H1 (cell line): Measurements from ENCODE around the gene TMEM126B.
"Not testable (repeated sequence)": the region's sequence is repeated elsewhere in the genome, so short reads cannot be mapped to it uniquely, and the experiment has no call there.

Experiments
- BCL11A ChIP-seq, 2 experiments: IDR thresholded peaks; one replicate each; pipeline ENCODE4 v1.6.1; 2011; ENCODE audit warnings: low read depth in 2 of 2, low read length in 2 of 2, mild to moderate bottlenecking in 2 of 2
- CHD1 ChIP-seq: IDR thresholded peaks from 2 replicates; pipeline ENCODE4 v1.6.1; 2012; ENCODE audit warnings: low read depth, low read length, improper control_type of control experiment
- CTCF ChIP-seq, 3 experiments: IDR thresholded peaks; 1 replicate in 2 of 3; 2 replicates in 1 of 3; pipeline versions ENCODE4 v1.5.1 to v1.6.1; 2011; ENCODE audit warnings: low read length in 3 of 3, mild to moderate bottlenecking in 3 of 3, inconsistent platforms in 2 of 3, low read depth in 1 of 3, moderate library complexity in 1 of 3; ENCODE audit not compliant: insufficient read depth in 1 of 3; ENCODE audit errors: control extremely low read depth in 1 of 3
- EZH2 ChIP-seq: fragments of 200-600 bp; sonication (generic); IDR thresholded peaks from 2 replicates; pipeline ENCODE4 v1.7.1; 2012; ENCODE audit warnings: low read depth, mild to moderate bottlenecking, moderate library complexity, low read length, inconsistent platforms; ENCODE audit not compliant: severe bottlenecking
- KDM1A ChIP-seq: fragments of 200-600, 300-600 bp; sonication (generic); IDR thresholded peaks from 2 replicates; pipeline ENCODE4 v1.7.1; 2016; ENCODE audit warnings: mild to moderate bottlenecking, low read length, borderline replicate concordance
- KDM4A ChIP-seq: IDR thresholded peaks from one replicate; pipeline ENCODE4 v1.7.1; 2012; ENCODE audit warnings: low read depth, mild to moderate bottlenecking, moderate library complexity, low read length, inconsistent platforms; ENCODE audit not compliant: severe bottlenecking
- MAFK ChIP-seq: IDR thresholded peaks from 2 replicates; pipeline ENCODE4 v1.6.1; 2012; ENCODE audit warnings: low read depth, mild to moderate bottlenecking, improper control_type of control experiment, low read length
- POLR2A ChIP-seq, 2 experiments: IDR thresholded peaks; 1 replicate in 1 of 2; 2 replicates in 1 of 2; pipeline ENCODE4 v1.6.1; 2011; ENCODE audit warnings: low read depth in 2 of 2, low read length in 2 of 2, mild to moderate bottlenecking in 2 of 2; ENCODE audit errors: control extremely low read depth in 1 of 2
- RAD21 ChIP-seq, 2 experiments: IDR thresholded peaks in 1 of 2; conservative IDR thresholded peaks in 1 of 2; 2 replicates each; pipeline ENCODE4 v1.6.1; 2011; ENCODE audit warnings: low read depth in 2 of 2, low read length in 2 of 2, improper control_type of control experiment in 1 of 2, inconsistent platforms in 1 of 2, mild to moderate bottlenecking in 1 of 2, moderate library complexity in 1 of 2
- SIN3A ChIP-seq, 2 experiments: IDR thresholded peaks in 1 of 2; conservative IDR thresholded peaks in 1 of 2; 2 replicates each; pipeline ENCODE4 v1.6.1; 2011 to 2012; ENCODE audit warnings: low read length in 2 of 2, improper control_type of control experiment in 1 of 2, low read depth in 1 of 2, mild to moderate bottlenecking in 1 of 2
- SP1 ChIP-seq: IDR thresholded peaks from 2 replicates; pipeline ENCODE4 v1.6.1; 2011; ENCODE audit warnings: low read depth, low read length
- TAF1 ChIP-seq: IDR thresholded peaks from 2 replicates; pipeline ENCODE4 v1.6.1; 2011; ENCODE audit warnings: mild to moderate bottlenecking, low read depth, low read length
- ZNF274 ChIP-seq: IDR thresholded peaks from 2 replicates; pipeline ENCODE4 v1.7.0; 2012; ENCODE audit warnings: low read length, borderline replicate concordance; ENCODE audit errors: extremely low read depth

- not testable (repeated sequence) for TF ChIP-seq ZNF274; POLR2A (IDR thresholded peaks at IDR 0.05; ENCODE audit: control extremely low read depth in 1 of 2, low read depth in 2 of 2, low read length in 2 of 2); CTCF (IDR thresholded peaks at IDR 0.05; ENCODE audit: control extremely low read depth in 1 of 3, insufficient read depth in 1 of 3, low read depth in 1 of 3, low read length in 3 of 3); KDM1A; CHD1; RAD21 (IDR thresholded peaks at IDR 0.05 in 1 of 2, conservative IDR thresholded peaks at IDR 0.05 in 1 of 2; ENCODE audit: low read depth in 2 of 2, low read length in 2 of 2); MAFK; TAF1; SIN3A (conservative IDR thresholded peaks at IDR 0.05 in 1 of 2, IDR thresholded peaks at IDR 0.05 in 1 of 2; ENCODE audit: low read depth in 1 of 2, low read length in 2 of 2); SP1; EZH2; BCL11A (IDR thresholded peaks at IDR 0.05; ENCODE audit: low read depth in 2 of 2, low read length in 2 of 2); KDM4A
Observed at GRCh38 chr11:85608621-85609020, 19.8 kb upstream of the TMEM126B start.
